ENCODE data around the gene ILF2. TPM values are rescaled to one million over a fixed set of nuclear protein-coding genes. Genes with fewer than 3 reads are reported as not detected.

Gene ILF2
- total and polyA plus RNA-seq, 4 donors, result 46.7 to 133 (median 111) TPM

GRCh38 chr1:153679337-153680119 is 8.7 kb upstream of the ILF2 start:
- WGBS, 2 donors, result 2% methylated on average over 50 to 73 of the region's 73 CpGs
- Histone ChIP-seq H3K27ac (ENCODE audit: low read depth in 1 of 2, low read length in 1 of 2) (peak overlapping the region; percentile 24 to 86), H3K9me3 (ENCODE audit: control insufficient read depth in 4 of 4, insufficient read depth in 3 of 4, low read length in 3 of 4) (no peaks in the 10 kb centered on the region), H3K4me1 (ENCODE audit: control insufficient read depth in 5 of 5, insufficient read depth in 5 of 5, low read length in 5 of 5) (peaks cover 0 to 25% (median 2%) of the 10 kb centered on the region in 5 donors), H3K4me3 (peak overlapping the region; percentile 91), H3K9ac (ENCODE audit: insufficient read depth in 1 of 2, low read length in 2 of 2) (no peak overlapping the region), H3K36me3 (ENCODE audit: control insufficient read depth in 4 of 4, insufficient read depth in 4 of 4, low read length in 4 of 4) (peaks cover 0 to 7% (median 0%) of the 10 kb centered on the region in 4 donors), H3K27me3 (ENCODE audit: control insufficient read depth in 3 of 3, insufficient read depth in 3 of 3, low read length in 2 of 3) (peaks cover 0 to 40% (median 32%) of the 10 kb centered on the region in 3 donors)
- DNase-seq (peak; percentile 21 to 37 (median 31)), ATAC-seq (ENCODE audit: insufficient read depth, low FRiP score) (peak; percentile 60)
- no peak for TF ChIP-seq CTCF (IDR thresholded peaks at IDR 0.05; ENCODE audit: control extremely low read depth, extremely low read depth)

GRCh38 chr1:153678519-153679336 is 7.9 kb upstream of the ILF2 start, which contains the start of gene NPR1:
NPR1 (plus strand) TSS chr1:153678688; CDS start chr1:153679109, 421 bp downstream.
- WGBS, 2 donors, result 1% methylated on average over 63 to 78 of the region's 78 CpGs
- TF ChIP-seq CTCF (IDR thresholded peaks at IDR 0.05; ENCODE audit: control extremely low read depth, extremely low read depth), result no peak
- Histone ChIP-seq H3K4me3 (peak within 1 kb of the TSS; percentile 91), H3K9ac (ENCODE audit: insufficient read depth in 1 of 2, low read length in 2 of 2) (no peak within 1 kb of the TSS), H3K27ac (ENCODE audit: low read depth in 1 of 2, low read length in 1 of 2) (peak within 1 kb of the TSS; percentile 24 to 86), H3K4me1 (ENCODE audit: control insufficient read depth in 5 of 5, insufficient read depth in 5 of 5, low read length in 5 of 5) (peaks cover 0 to 25% (median 2%) of the 10 kb centered on the region in 5 donors), H3K36me3 (ENCODE audit: control insufficient read depth in 4 of 4, insufficient read depth in 4 of 4, low read length in 4 of 4) (peaks cover 0 to 5% (median 0%) of the 10 kb centered on the region in 4 donors), H3K27me3 (ENCODE audit: control insufficient read depth in 3 of 3, insufficient read depth in 3 of 3, low read length in 2 of 3) (peaks cover 0 to 40% (median 32%) of the 10 kb centered on the region in 3 donors), H3K9me3 (ENCODE audit: control insufficient read depth in 4 of 4, insufficient read depth in 3 of 4, low read length in 3 of 4) (no peaks in the 10 kb centered on the region)
- DNase-seq (peak; percentile 52 to 69 (median 56)), ATAC-seq (ENCODE audit: insufficient read depth, low FRiP score) (peak; percentile 59)

- 3 to 5% methylated on average over 29 of the region's 29 CpGs for WGBS, 2 donors
- H3K4me3 ChIP-seq, result peak overlapping the region; percentile 91
- peak; percentile 78 for TF ChIP-seq CTCF (IDR thresholded peaks at IDR 0.05; ENCODE audit: control extremely low read depth, extremely low read depth)
- DNase-seq (peak; percentile 50 to 64 (median 63)), ATAC-seq (ENCODE audit: insufficient read depth, low FRiP score) (peak; percentile 54)
- no peaks in the 10 kb centered on the region for H3K9me3 ChIP-seq (ENCODE audit: control insufficient read depth in 4 of 4, insufficient read depth in 3 of 4, low read length in 3 of 4)
- no peak overlapping the region for H3K9ac ChIP-seq (ENCODE audit: insufficient read depth in 1 of 2, low read length in 2 of 2)
- H3K27me3 ChIP-seq (ENCODE audit: control insufficient read depth in 3 of 3, insufficient read depth in 3 of 3, low read length in 2 of 3), result peaks cover 0 to 40% (median 32%) of the 10 kb centered on the region in 3 donors
- H3K27ac ChIP-seq (ENCODE audit: low read depth in 1 of 2, low read length in 1 of 2), result peak overlapping the region in 1 of 2 donors; percentile 86
- H3K36me3 ChIP-seq (ENCODE audit: control insufficient read depth in 4 of 4, insufficient read depth in 4 of 4, low read length in 4 of 4), result peaks cover 0 to 5% (median 0%) of the 10 kb centered on the region in 4 donors
- peaks cover 0 to 25% (median 2%) of the 10 kb centered on the region in 5 donors for H3K4me1 ChIP-seq (ENCODE audit: control insufficient read depth in 5 of 5, insufficient read depth in 5 of 5, low read length in 5 of 5)
These were observed 7.1 kb upstream of the ILF2 start for GRCh38 chr1:153677718-153678518.
